Thoracic aorta (tissue), 2 donors: ENCODE results near the gene AFAP1L1. TPM values are rescaled to one million over a fixed set of nuclear protein-coding genes. Genes with fewer than 3 reads are reported as not detected.
"Not testable (repeated sequence)": the region's sequence is repeated elsewhere in the genome, so short reads cannot be mapped to it uniquely, and the experiment has no call there.

Experiments
- ATAC-seq: fragments of 150-250 bp; one replicate; pipeline ENCODE4 v1.8.0; 2017; ENCODE audit warnings: low read depth; ENCODE audit not compliant: insufficient number of reproducible peaks, low FRiP score
- DNase-seq: peaks from one replicate; pipeline ENCODE4 v3.0.0-alpha.2; 2020; ENCODE audit warnings: low spot score
- H3K27ac ChIP-seq, 2 donors: fragments of 200-600 bp; sonication (generic); 1 replicate in 1 of 2; 2 replicates in 1 of 2; pipeline ENCODE4 v1.5.1; 2016; ENCODE audit warnings: mild to moderate bottlenecking in 2 of 2, moderate library complexity in 2 of 2
- H3K27me3 ChIP-seq: fragments of 200-600 bp; sonication (generic); replicated peaks from 2 replicates; pipeline ENCODE4 v1.6.0; 2016; ENCODE audit warnings: mild to moderate bottlenecking; ENCODE audit not compliant: insufficient read depth
- H3K36me3 ChIP-seq: fragments of 200-600 bp; sonication (generic); one replicate; pipeline ENCODE4 v1.5.1; 2016
- H3K4me1 ChIP-seq, 2 donors: fragments of 200-600 bp; sonication (generic); 1 replicate in 1 of 2; 2 replicates in 1 of 2; pipeline versions ENCODE4 v1.5.1 to v1.6.0; 2016; ENCODE audit warnings: low read depth in 2 of 2, mild to moderate bottlenecking in 1 of 2; ENCODE audit not compliant: control insufficient read depth in 1 of 2
- H3K4me3 ChIP-seq: fragments of 200-600 bp; sonication (generic); 2 replicates; pipeline ENCODE4 v1.5.1; 2016; ENCODE audit warnings: mild to moderate bottlenecking
- H3K9me3 ChIP-seq: fragments of 200-600 bp; sonication (generic); 2 replicates; pipeline ENCODE4 v1.5.1; 2016
- CTCF ChIP-seq: fragments of 200-600 bp; sonication (generic); IDR thresholded peaks from one replicate; pipeline ENCODE4 v1.5.1; 2019; ENCODE audit warnings: antibody characterized with exemption
- total RNA-seq, 2 donors: library from RNA; depleted of rRNA; stranded (reverse); fragments of >200 nt; gene quantifications; one replicate each; pipeline versions ENCODE4 v1.1.0 to v1.2.3, GENCODE V29; 2016

Gene AFAP1L1
- total RNA-seq, 2 donors from 2014 or later, result 6.8 to 10.4 TPM

- TF ChIP-seq CTCF, result no peak
- no peaks in the 10 kb centered on the region for H3K4me1 ChIP-seq
- H3K36me3 ChIP-seq, result no peaks in the 10 kb centered on the region
- no peaks in the 10 kb centered on the region for H3K27me3 ChIP-seq
- H3K4me3 ChIP-seq, result no peak overlapping the region
- H3K27ac ChIP-seq, result no peak overlapping the region
- H3K9me3 ChIP-seq, result peaks cover 6% of the 10 kb centered on the region
- ATAC-seq (no peak), DNase-seq (no peak)
These were observed 6.1 kb upstream of the AFAP1L1 start for GRCh38 chr5:149265597-149265996.

DNA sequence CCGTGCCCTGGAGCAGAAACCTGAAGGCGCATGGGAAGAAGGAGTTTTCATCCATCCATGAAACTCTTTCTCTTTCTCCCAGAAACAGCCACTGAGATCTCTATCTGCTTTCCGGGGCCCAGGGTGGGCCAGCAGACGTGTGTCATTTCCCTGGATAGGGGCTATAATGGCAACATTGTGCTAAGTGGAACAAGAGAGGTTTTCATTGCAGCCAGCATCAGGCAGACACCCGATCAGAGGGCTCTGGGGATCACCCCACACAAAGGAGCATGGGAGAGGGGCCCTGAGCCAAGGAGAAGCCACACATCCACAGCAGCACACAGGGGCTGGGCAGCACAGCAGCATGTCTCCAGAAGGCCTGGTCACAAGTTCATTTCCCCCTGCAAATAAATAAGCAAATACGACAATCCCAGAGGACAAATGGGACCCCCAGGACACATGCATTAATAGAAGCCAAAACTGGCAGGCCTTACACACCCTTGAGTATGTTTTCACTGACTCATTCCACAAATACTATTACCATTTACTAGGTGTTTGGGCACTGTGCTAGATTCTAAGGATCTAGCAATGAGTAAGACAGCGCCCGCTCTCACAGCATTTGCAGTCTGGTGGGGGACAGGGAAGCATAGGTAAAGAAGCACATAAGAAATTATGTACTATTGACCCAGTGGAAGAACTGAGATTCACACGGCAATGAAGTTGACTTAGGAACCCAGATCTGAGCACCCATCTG is 4.3 kb upstream of the AFAP1L1 start:
- TF ChIP-seq CTCF, result no peak
- Histone ChIP-seq H3K4me3 (no peak overlapping the region), H3K27ac (no peak overlapping the region), H3K4me1 (peaks cover 3 to 8% of the 10 kb centered on the region in 2 donors), H3K36me3 (no peaks in the 10 kb centered on the region), H3K9me3 (peaks cover 6% of the 10 kb centered on the region), H3K27me3 (no peaks in the 10 kb centered on the region)
- DNase-seq (no peak), ATAC-seq (no peak)

- DNase-seq, result no peak
- H3K4me1 ChIP-seq, result peaks cover 3 to 16% of the 10 kb centered on the region in 2 donors
- ATAC-seq, result no peak
- peak; percentile 70 for TF ChIP-seq CTCF
- H3K27me3 ChIP-seq, result no peaks in the 10 kb centered on the region
- H3K4me3 ChIP-seq, result no peak overlapping the region
- H3K27ac ChIP-seq, result no peak overlapping the region
- peaks cover 6% of the 10 kb centered on the region for H3K9me3 ChIP-seq
- no peaks in the 10 kb centered on the region for H3K36me3 ChIP-seq
These were observed 2.6 kb upstream of the AFAP1L1 start for GRCh38 chr5:149268928-149269557.

- ATAC-seq, result no peak
- no peak for TF ChIP-seq CTCF
- Histone ChIP-seq H3K27ac (peak overlapping the region in 1 of 2 donors; percentile 22), H3K4me1 (peaks cover 3 to 16% of the 10 kb centered on the region in 2 donors), H3K36me3 (no peaks in the 10 kb centered on the region), H3K4me3 (peak overlapping the region; percentile 87), H3K27me3 (no peaks in the 10 kb centered on the region), H3K9me3 (peaks cover 6% of the 10 kb centered on the region)
- DNase-seq, result no peak
These were observed 404 bp upstream of the AFAP1L1 start for GRCh38 chr5:149271195-149271715.

GRCh38 chr5:149272781-149273180 is 1.1 kb downstream of the AFAP1L1 start:
- Histone ChIP-seq H3K4me1 (peaks cover 3 to 24% of the 10 kb centered on the region in 2 donors), H3K4me3 (peak overlapping the region; percentile 87)
- H3K27ac ChIP-seq, DNase-seq, H3K9me3 ChIP-seq, H3K27me3 ChIP-seq, ATAC-seq, H3K36me3 ChIP-seq: not testable (repeated sequence)
